ENCODE measurements around the gene NELFB.

Gene NELFB

GRCh38 chr9:137299938-137300337 is 44.8 kb downstream of the NELFB start:
- no peak for TF ChIP-seq POLR2A (IDR thresholded peaks at IDR 0.05; ENCODE audit: extremely low read depth, insufficient read length)
- no peak for TF ChIP-seq MYC (IDR thresholded peaks at IDR 0.05; ENCODE audit: low read depth, low read length)
- TF ChIP-seq, protein P1, sequence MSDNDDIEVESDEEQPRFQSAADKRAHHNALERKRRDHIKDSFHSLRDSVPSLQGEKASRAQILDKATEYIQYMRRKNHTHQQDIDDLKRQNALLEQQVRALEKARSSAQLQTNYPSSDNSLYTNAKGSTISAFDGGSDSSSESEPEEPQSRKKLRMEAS (IDR thresholded peaks at IDR 0.05; ENCODE audit: low read depth, low read length): no peak
- TF ChIP-seq CTCF (IDR thresholded peaks at IDR 0.05; ENCODE audit: low read depth, low read length): no peak
- DNase-seq (ENCODE audit: low read depth): no peak
- H3K4me3 ChIP-seq (ENCODE audit: low read depth, low read length): no peak overlapping the region

- no peak for DNase-seq (ENCODE audit: low read depth)
- H3K4me3 ChIP-seq (ENCODE audit: low read depth, low read length): peak overlapping the region; percentile 55
- TF ChIP-seq CTCF (IDR thresholded peaks at IDR 0.05; ENCODE audit: low read depth, low read length) (no peak), POLR2A (IDR thresholded peaks at IDR 0.05; ENCODE audit: extremely low read depth, insufficient read length) (no peak), MYC (IDR thresholded peaks at IDR 0.05; ENCODE audit: low read depth, low read length) (no peak)
- TF ChIP-seq, protein P1 (IDR thresholded peaks at IDR 0.05; ENCODE audit: low read depth, low read length): no peak
These were observed 45.5 kb downstream of the NELFB start for GRCh38 chr9:137300567-137301080.

DNA sequence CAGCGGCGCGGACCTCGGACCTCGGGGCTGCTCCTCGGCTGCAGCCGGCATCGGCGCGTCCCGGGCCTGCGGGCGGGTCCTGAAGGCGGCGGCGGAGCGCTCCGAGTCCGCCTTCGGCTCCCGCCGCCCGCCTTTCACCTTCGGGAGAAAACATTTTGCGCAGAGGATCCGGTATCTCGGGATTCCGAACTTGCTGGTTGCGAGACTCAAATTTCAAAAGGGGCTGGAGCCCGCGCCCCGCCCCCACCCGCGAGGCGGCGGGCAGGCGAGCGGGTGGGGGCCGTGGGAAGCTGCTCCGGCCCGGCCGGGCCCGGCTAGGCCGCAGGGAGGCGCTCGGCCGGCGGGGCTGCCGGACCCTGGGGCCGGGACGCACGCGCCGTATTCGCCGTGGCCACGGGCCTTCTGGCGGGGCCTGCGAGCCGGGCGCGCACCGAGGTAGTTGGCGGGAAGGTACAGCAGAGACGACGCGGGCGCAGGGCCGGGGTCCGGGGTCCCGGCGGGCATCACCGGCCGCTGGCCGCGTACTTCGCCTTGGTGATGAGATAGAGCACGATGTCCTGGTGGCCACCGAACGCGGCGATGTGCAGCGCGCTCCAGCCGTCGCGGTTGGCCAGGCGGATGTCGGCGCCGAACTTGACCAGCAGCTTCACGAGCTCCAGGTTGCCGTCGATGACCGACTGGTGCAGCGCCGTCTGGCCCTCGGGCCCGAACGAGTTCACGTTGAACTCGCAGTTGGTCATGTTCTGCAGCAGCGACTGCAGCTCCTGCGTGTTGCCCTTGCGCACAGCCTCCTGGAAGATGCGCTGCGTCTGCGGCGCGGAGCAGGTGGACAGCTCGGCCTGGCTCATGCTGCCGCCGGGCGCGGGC is 46.2 kb downstream of the NELFB start:
- DNase-seq (ENCODE audit: low read depth): peak; percentile 64
- TF ChIP-seq POLR2A (IDR thresholded peaks at IDR 0.05; ENCODE audit: extremely low read depth, insufficient read length) (no peak), CTCF (IDR thresholded peaks at IDR 0.05; ENCODE audit: low read depth, low read length) (no peak)
- TF ChIP-seq, protein P1 (IDR thresholded peaks at IDR 0.05; ENCODE audit: low read depth, low read length): peak; percentile 16; the same call in 1 of the 2 replicates
- peak overlapping the region; percentile 55 for H3K4me3 ChIP-seq (ENCODE audit: low read depth, low read length)

GRCh38 chr9:137302118-137302448 is 47.0 kb downstream of the NELFB start, which contains the start of gene NRARP:
NRARP (minus strand) TSS chr9:137302271; CDS start chr9:137301928, 343 bp downstream.
- peak within 1 kb of the TSS; percentile 55 for H3K4me3 ChIP-seq (ENCODE audit: low read depth, low read length)

More at GRCh38 chr9:137302118-137302448, 47.0 kb downstream of the NELFB start, which contains the start of gene NRARP:
- TF ChIP-seq CTCF (IDR thresholded peaks at IDR 0.05; ENCODE audit: low read depth, low read length): no peak
- peak; percentile 54 for TF ChIP-seq POLR2A (IDR thresholded peaks at IDR 0.05; ENCODE audit: extremely low read depth, insufficient read length)
- peak; percentile 38; the same call in 1 of the 2 replicates for TF ChIP-seq MYC (IDR thresholded peaks at IDR 0.05; ENCODE audit: low read depth, low read length)
- TF ChIP-seq, protein P1 (IDR thresholded peaks at IDR 0.05; ENCODE audit: low read depth, low read length): 0 out of 2 replicates have a peak, but pooled peaks have one; percentile 42
- peak; percentile 86 for DNase-seq (ENCODE audit: low read depth)
